ENCODE data around the gene CARD8.
"Not testable (repeated sequence)": the region's sequence is repeated elsewhere in the genome, so short reads cannot be mapped to it uniquely, and the experiment has no call there.

Gene CARD8

GRCh38 chr19:48241771-48242170 is 13.9 kb downstream of the CARD8 start:
- H3K4me1 ChIP-seq (ENCODE audit: control insufficient read depth in 1 of 2, insufficient read depth in 2 of 2, low read length in 2 of 2): not testable (repeated sequence)
- peaks cover 10 to 21% of the 10 kb centered on the region in 2 donors for H3K36me3 ChIP-seq (ENCODE audit: control insufficient read depth in 1 of 2, insufficient read depth in 2 of 2, low read length in 2 of 2)

GRCh38 chr19:48239582-48240141 is 16.1 kb downstream of the CARD8 start:
- Histone ChIP-seq H3K27ac (ENCODE audit: low read length) (no peak overlapping the region), H3K9me3 (ENCODE audit: control insufficient read depth in 1 of 2, low read length in 2 of 2) (no peaks in the 10 kb centered on the region), H3K36me3 (ENCODE audit: control insufficient read depth in 1 of 2, insufficient read depth in 2 of 2, low read length in 2 of 2) (peaks cover 10 to 29% of the 10 kb centered on the region in 2 donors), H3K4me1 (ENCODE audit: control insufficient read depth in 1 of 2, insufficient read depth in 2 of 2, low read length in 2 of 2) (no peaks in the 10 kb centered on the region), H3K4me3 (ENCODE audit: low read depth in 1 of 2, low read length in 2 of 2) (no peak overlapping the region), H3K27me3 (ENCODE audit: low read depth, low read length) (no peaks in the 10 kb centered on the region)

More at GRCh38 chr19:48241771-48242170, 13.9 kb downstream of the CARD8 start:
- H3K27ac ChIP-seq (ENCODE audit: low read length); H3K9me3 ChIP-seq (ENCODE audit: control insufficient read depth in 1 of 2, low read length in 2 of 2); H3K4me3 ChIP-seq (ENCODE audit: low read depth in 1 of 2, low read length in 2 of 2); H3K27me3 ChIP-seq (ENCODE audit: low read depth, low read length): not testable (repeated sequence)

GRCh38 chr19:48239120-48239519 is 16.6 kb downstream of the CARD8 start:
- Histone ChIP-seq H3K4me3 (ENCODE audit: low read depth in 1 of 2, low read length in 2 of 2) (no peak overlapping the region), H3K36me3 (ENCODE audit: control insufficient read depth in 1 of 2, insufficient read depth in 2 of 2, low read length in 2 of 2) (peaks cover 13 to 33% of the 10 kb centered on the region in 2 donors), H3K27me3 (ENCODE audit: low read depth, low read length) (no peaks in the 10 kb centered on the region), H3K4me1 (ENCODE audit: control insufficient read depth in 1 of 2, insufficient read depth in 2 of 2, low read length in 2 of 2) (no peaks in the 10 kb centered on the region), H3K9me3 (ENCODE audit: control insufficient read depth in 1 of 2, low read length in 2 of 2) (no peaks in the 10 kb centered on the region), H3K27ac (ENCODE audit: low read length) (no peak overlapping the region)

GRCh38 chr19:48237057-48237456 is 18.7 kb downstream of the CARD8 start:
- peaks cover 22 to 50% of the 10 kb centered on the region in 2 donors for H3K36me3 ChIP-seq (ENCODE audit: control insufficient read depth in 1 of 2, insufficient read depth in 2 of 2, low read length in 2 of 2)
- no peak overlapping the region for H3K4me3 ChIP-seq (ENCODE audit: low read depth in 1 of 2, low read length in 2 of 2)
- no peaks in the 10 kb centered on the region for H3K9me3 ChIP-seq (ENCODE audit: control insufficient read depth in 1 of 2, low read length in 2 of 2)
- H3K27me3 ChIP-seq (ENCODE audit: low read depth, low read length): no peaks in the 10 kb centered on the region
- no peaks in the 10 kb centered on the region for H3K4me1 ChIP-seq (ENCODE audit: control insufficient read depth in 1 of 2, insufficient read depth in 2 of 2, low read length in 2 of 2)
- H3K27ac ChIP-seq (ENCODE audit: low read length): no peak overlapping the region

GRCh38 chr19:48230555-48231129 is 25.1 kb downstream of the CARD8 start:
- Histone ChIP-seq H3K9me3 (ENCODE audit: control insufficient read depth in 1 of 2, low read length in 2 of 2) (no peaks in the 10 kb centered on the region), H3K4me3 (ENCODE audit: low read depth in 1 of 2, low read length in 2 of 2) (no peak overlapping the region), H3K4me1 (ENCODE audit: control insufficient read depth in 1 of 2, insufficient read depth in 2 of 2, low read length in 2 of 2) (no peaks in the 10 kb centered on the region), H3K27ac (ENCODE audit: low read length) (no peak overlapping the region), H3K36me3 (ENCODE audit: control insufficient read depth in 1 of 2, insufficient read depth in 2 of 2, low read length in 2 of 2) (peaks cover 38 to 68% of the 10 kb centered on the region in 2 donors), H3K27me3 (ENCODE audit: low read depth, low read length) (no peaks in the 10 kb centered on the region)

- Histone ChIP-seq H3K27me3 (ENCODE audit: low read depth, low read length) (no peaks in the 10 kb centered on the region), H3K36me3 (ENCODE audit: control insufficient read depth in 1 of 2, insufficient read depth in 2 of 2, low read length in 2 of 2) (peaks cover 5 to 19% of the 10 kb centered on the region in 2 donors), H3K4me1 (ENCODE audit: control insufficient read depth in 1 of 2, insufficient read depth in 2 of 2, low read length in 2 of 2) (no peaks in the 10 kb centered on the region), H3K9me3 (ENCODE audit: control insufficient read depth in 1 of 2, low read length in 2 of 2) (no peaks in the 10 kb centered on the region), H3K4me3 (ENCODE audit: low read depth in 1 of 2, low read length in 2 of 2) (no peak overlapping the region), H3K27ac (ENCODE audit: low read length) (no peak overlapping the region)
Observed at GRCh38 chr19:48221628-48222027, 34.1 kb downstream of the CARD8 start.

GRCh38 chr19:48220784-48221183 is 34.9 kb downstream of the CARD8 start:
- not testable (repeated sequence) for H3K27me3 ChIP-seq (ENCODE audit: low read depth, low read length); H3K27ac ChIP-seq (ENCODE audit: low read length); H3K9me3 ChIP-seq (ENCODE audit: control insufficient read depth in 1 of 2, low read length in 2 of 2); H3K4me3 ChIP-seq (ENCODE audit: low read depth in 1 of 2, low read length in 2 of 2); H3K4me1 ChIP-seq (ENCODE audit: control insufficient read depth in 1 of 2, insufficient read depth in 2 of 2, low read length in 2 of 2)
- peaks cover 5 to 19% of the 10 kb centered on the region in 2 donors for H3K36me3 ChIP-seq (ENCODE audit: control insufficient read depth in 1 of 2, insufficient read depth in 2 of 2, low read length in 2 of 2)

- H3K4me3 ChIP-seq (ENCODE audit: low read depth in 1 of 2, low read length in 2 of 2): no peak overlapping the region
- H3K27ac ChIP-seq (ENCODE audit: low read length): no peak overlapping the region
- no peaks in the 10 kb centered on the region for H3K27me3 ChIP-seq (ENCODE audit: low read depth, low read length)
- H3K9me3 ChIP-seq (ENCODE audit: control insufficient read depth in 1 of 2, low read length in 2 of 2): no peaks in the 10 kb centered on the region
- H3K4me1 ChIP-seq (ENCODE audit: control insufficient read depth in 1 of 2, insufficient read depth in 2 of 2, low read length in 2 of 2): no peaks in the 10 kb centered on the region
- H3K36me3 ChIP-seq (ENCODE audit: control insufficient read depth in 1 of 2, insufficient read depth in 2 of 2, low read length in 2 of 2): peaks cover 5 to 19% of the 10 kb centered on the region in 2 donors
Observed at GRCh38 chr19:48218997-48219396, 36.7 kb downstream of the CARD8 start.

- Histone ChIP-seq H3K27ac (ENCODE audit: low read length) (no peak overlapping the region), H3K4me1 (ENCODE audit: control insufficient read depth in 1 of 2, insufficient read depth in 2 of 2, low read length in 2 of 2) (no peaks in the 10 kb centered on the region), H3K36me3 (ENCODE audit: control insufficient read depth in 1 of 2, insufficient read depth in 2 of 2, low read length in 2 of 2) (peaks cover 5 to 29% of the 10 kb centered on the region in 2 donors), H3K27me3 (ENCODE audit: low read depth, low read length) (no peaks in the 10 kb centered on the region), H3K9me3 (ENCODE audit: control insufficient read depth in 1 of 2, low read length in 2 of 2) (no peaks in the 10 kb centered on the region), H3K4me3 (ENCODE audit: low read depth in 1 of 2, low read length in 2 of 2) (no peak overlapping the region)
Observed at GRCh38 chr19:48216933-48217332, 38.8 kb downstream of the CARD8 start.

GRCh38 chr19:48213959-48214358 is 41.8 kb downstream of the CARD8 start:
- no peaks in the 10 kb centered on the region for H3K27me3 ChIP-seq (ENCODE audit: low read depth, low read length)
- no peak overlapping the region for H3K27ac ChIP-seq (ENCODE audit: low read length)
- no peaks in the 10 kb centered on the region for H3K4me1 ChIP-seq (ENCODE audit: control insufficient read depth in 1 of 2, insufficient read depth in 2 of 2, low read length in 2 of 2)
- H3K4me3 ChIP-seq (ENCODE audit: low read depth in 1 of 2, low read length in 2 of 2): no peak overlapping the region
- no peaks in the 10 kb centered on the region for H3K9me3 ChIP-seq (ENCODE audit: control insufficient read depth in 1 of 2, low read length in 2 of 2)
- H3K36me3 ChIP-seq (ENCODE audit: control insufficient read depth in 1 of 2, insufficient read depth in 2 of 2, low read length in 2 of 2): peaks cover 12 to 31% of the 10 kb centered on the region in 2 donors

GRCh38 chr19:48210005-48210404 is 45.7 kb downstream of the CARD8 start:
- H3K36me3 ChIP-seq (ENCODE audit: control insufficient read depth in 1 of 2, insufficient read depth in 2 of 2, low read length in 2 of 2): peaks cover 7 to 24% of the 10 kb centered on the region in 2 donors
- no peaks in the 10 kb centered on the region for H3K27me3 ChIP-seq (ENCODE audit: low read depth, low read length)
- H3K4me1 ChIP-seq (ENCODE audit: control insufficient read depth in 1 of 2, insufficient read depth in 2 of 2, low read length in 2 of 2): peaks cover 0 to under 1% of the 10 kb centered on the region in 2 donors
- no peak overlapping the region for H3K4me3 ChIP-seq (ENCODE audit: low read depth in 1 of 2, low read length in 2 of 2)
- H3K9me3 ChIP-seq (ENCODE audit: control insufficient read depth in 1 of 2, low read length in 2 of 2): no peaks in the 10 kb centered on the region
- no peak overlapping the region for H3K27ac ChIP-seq (ENCODE audit: low read length)
